B cell (primary cell): ENCODE results near the gene OR2F1.

Experiments used
- EZH2 ChIP-seq: IDR thresholded peaks from 2 replicates; pipeline ENCODE4 v1.6.1; 2012; ENCODE audit warnings: borderline replicate concordance, low read depth, mild to moderate bottlenecking, moderate library complexity, low read length; ENCODE audit not compliant: insufficient read depth, poor library complexity, severe bottlenecking
- TF ChIP-seq, protein P1 (sequence below): fragments of 200-600 bp; IDR thresholded peaks from one replicate; pipeline ENCODE4 v1.8.0; 2022; ENCODE audit warnings: antibody characterized with exemption, mild to moderate bottlenecking

DNA sequence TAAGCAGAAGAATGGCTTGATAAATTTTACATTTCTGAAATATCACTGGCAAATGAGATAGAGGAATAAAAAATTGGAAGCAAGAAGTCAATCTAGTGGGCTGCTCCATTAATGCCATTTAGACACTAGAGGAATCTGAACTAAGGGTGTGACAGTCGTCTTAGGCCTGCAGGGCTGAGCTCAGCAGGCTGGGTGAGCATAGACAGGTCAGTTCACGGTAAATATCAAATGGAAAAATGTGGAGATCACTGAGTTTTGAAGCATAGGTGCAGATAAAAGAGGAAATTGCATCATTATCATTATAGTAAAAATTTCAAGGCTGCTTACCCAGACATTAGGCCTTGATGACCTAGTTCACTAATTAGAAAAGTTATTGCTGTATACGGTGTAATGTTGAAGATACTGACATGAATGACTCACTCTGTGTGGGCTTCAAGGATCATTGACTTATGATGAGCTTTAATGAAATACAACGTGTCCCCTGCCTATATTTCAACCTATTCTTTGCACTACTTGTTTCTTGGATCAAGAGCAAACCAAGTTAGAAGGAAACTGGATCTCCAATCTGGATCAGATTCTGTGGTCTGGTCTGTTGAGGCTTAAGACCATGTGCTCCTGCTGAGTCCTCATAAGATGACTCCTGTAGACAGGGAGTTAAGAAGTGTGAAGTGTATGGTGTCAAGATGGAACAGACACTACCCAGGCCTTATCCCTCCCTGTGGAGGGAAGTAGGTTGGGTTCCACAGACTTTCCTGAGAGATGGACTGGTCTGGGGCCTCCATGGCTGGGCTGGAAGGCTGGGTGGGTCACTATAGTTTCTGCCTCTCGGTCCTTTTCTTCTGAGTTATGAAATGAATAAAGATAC, 16.0 kb upstream of the OR2F1 start:
- TF ChIP-seq, protein P1, sequence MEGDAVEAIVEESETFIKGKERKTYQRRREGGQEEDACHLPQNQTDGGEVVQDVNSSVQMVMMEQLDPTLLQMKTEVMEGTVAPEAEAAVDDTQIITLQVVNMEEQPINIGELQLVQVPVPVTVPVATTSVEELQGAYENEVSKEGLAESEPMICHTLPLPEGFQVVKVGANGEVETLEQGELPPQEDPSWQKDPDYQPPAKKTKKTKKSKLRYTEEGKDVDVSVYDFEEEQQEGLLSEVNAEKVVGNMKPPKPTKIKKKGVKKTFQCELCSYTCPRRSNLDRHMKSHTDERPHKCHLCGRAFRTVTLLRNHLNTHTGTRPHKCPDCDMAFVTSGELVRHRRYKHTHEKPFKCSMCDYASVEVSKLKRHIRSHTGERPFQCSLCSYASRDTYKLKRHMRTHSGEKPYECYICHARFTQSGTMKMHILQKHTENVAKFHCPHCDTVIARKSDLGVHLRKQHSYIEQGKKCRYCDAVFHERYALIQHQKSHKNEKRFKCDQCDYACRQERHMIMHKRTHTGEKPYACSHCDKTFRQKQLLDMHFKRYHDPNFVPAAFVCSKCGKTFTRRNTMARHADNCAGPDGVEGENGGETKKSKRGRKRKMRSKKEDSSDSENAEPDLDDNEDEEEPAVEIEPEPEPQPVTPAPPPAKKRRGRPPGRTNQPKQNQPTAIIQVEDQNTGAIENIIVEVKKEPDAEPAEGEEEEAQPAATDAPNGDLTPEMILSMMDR: no peak
- no peak for TF ChIP-seq EZH2
